ENCODE results near the gene HLA-DQB1. TPM values are rescaled to one million over a fixed set of nuclear protein-coding genes. Genes with fewer than 3 reads are reported as not detected.
A peak's percentile ranks its signal among the peaks of the same experiment; 100 is the strongest.

Gene HLA-DQB1
- total and polyA plus RNA-seq, 2 of the 8 experiments (the other 6 are each of a cell fraction or from before 2014, with no cell fraction given): 1.2 to 5.2 TPM

GRCh38 chr6:32664827-32665362 lies 1.6 kb downstream of the HLA-DQB1 start:
- DNase-seq (ENCODE audit: low read depth in 1 of 2, low spot score in 2 of 2): no peak

More at GRCh38 chr6:32664827-32665362, 1.6 kb downstream of the HLA-DQB1 start:
- ChIA-PET CTCF (ENCODE audit: partially characterized antibody) (no interaction called here), POLR2A (ENCODE audit: partially characterized antibody) (no interaction called here)
- H3K9ac ChIP-seq (replicated peaks in 1 of 4; ENCODE audit: extremely low read depth in 1 of 4, low read depth in 3 of 4, low read length in 3 of 4): no peak overlapping the region
- FAIRE-seq: no peak
- H4K8ac ChIP-seq (ENCODE audit: extremely low read depth, insufficient read depth, low read length): no peak overlapping the region
- H3K27me3 ChIP-seq (replicated peaks in 1 of 4; ENCODE audit: control insufficient read depth in 3 of 4, extremely low read depth in 1 of 4, insufficient read depth in 3 of 4, low read length in 3 of 4): peaks cover 0 to 14% (median 5%) of the 10 kb centered on the region in 4 experiments; a peak in 3 of 7 replicates
- H2BK15ac ChIP-seq (ENCODE audit: low read length): no peak overlapping the region
- H3K4me1 ChIP-seq (replicated peaks in 1 of 4; ENCODE audit: control insufficient read depth in 3 of 4, insufficient read depth in 4 of 4, low read length in 3 of 4): no peaks in the 10 kb centered on the region; a peak in 1 of 7 replicates
- H3K79me2 ChIP-seq (ENCODE audit: control insufficient read depth in 1 of 2, insufficient read depth in 2 of 2, low read length in 2 of 2): no peaks in the 10 kb centered on the region
- H2AFZ ChIP-seq (ENCODE audit: low read length): no peak overlapping the region
- no peak overlapping the region for H2AK5ac ChIP-seq (ENCODE audit: low read depth, low read length)
- H4K20me1 ChIP-seq (replicated peaks in 1 of 2; ENCODE audit: control insufficient read depth in 1 of 2, insufficient read depth in 2 of 2, low read length in 2 of 2): no peaks in the 10 kb centered on the region
- H2BK12ac ChIP-seq (ENCODE audit: low read depth, low read length): no peak overlapping the region
- no peak overlapping the region for H3K14ac ChIP-seq (ENCODE audit: insufficient read length)
- no peak for TF ChIP-seq KDM1A (IDR thresholded peaks at IDR 0.05; ENCODE audit: borderline replicate concordance, low read length)
- no peak for TF ChIP-seq SAP30 (IDR thresholded peaks at IDR 0.05; ENCODE audit: insufficient read depth, insufficient replicate concordance, low read length)
- TF ChIP-seq SP1 (IDR thresholded peaks at IDR 0.05; ENCODE audit: low read depth, low read length): no peak
- TF ChIP-seq CHD2 (IDR thresholded peaks at IDR 0.05; ENCODE audit: low read length): no peak
- TF ChIP-seq RNF2 (IDR thresholded peaks at IDR 0.05; ENCODE audit: borderline replicate concordance, low read depth, low read length, missing control alignments, poor library complexity, severe bottlenecking): no peak
- TF ChIP-seq E2F6 (IDR thresholded peaks at IDR 0.05): 0 out of 2 replicates have a peak, but pooled peaks have one; percentile 33
- H3K23me2 ChIP-seq (ENCODE audit: low read depth, low read length): no peaks in the 10 kb centered on the region
- H3K27ac ChIP-seq (ENCODE audit: low read depth, low read length): no peak overlapping the region
- no peak overlapping the region for H2BK120ac ChIP-seq (replicated peaks; ENCODE audit: low read depth, low read length)
- no peaks in the 10 kb centered on the region for H3K79me1 ChIP-seq (ENCODE audit: low read depth, low read length)
- no peaks in the 10 kb centered on the region for H3K36me3 ChIP-seq (ENCODE audit: control insufficient read depth in 2 of 4, insufficient read depth in 4 of 4, low read length in 3 of 4)
- no peak overlapping the region for H3K4ac ChIP-seq (replicated peaks; ENCODE audit: insufficient read length, low read depth, low read length)
- H2BK20ac ChIP-seq (ENCODE audit: low read length): no peak overlapping the region
- 3% methylated on average over 9 of the region's 47 CpGs; no CpG with 5 or more reads in 1 of the 2 experiments for WGBS, 2 experiments (ENCODE audit: extremely low coverage in 1 of 2, insufficient coverage in 1 of 2, insufficient read length in 1 of 2, insufficient replicate concordance in 2 of 2, low coverage in 1 of 2, low lambda C conversion rate in 2 of 2, missing lambda C conversion rate in 1 of 2)
- H4K5ac ChIP-seq (ENCODE audit: insufficient read length, low read depth, low read length): no peak overlapping the region
- no peak overlapping the region for H3K18ac ChIP-seq (ENCODE audit: extremely low read depth, low read length)
- peak overlapping the region in 1 of 4 experiments; percentile 37; a peak in 1 of 8 replicates for H3K4me3 ChIP-seq (ENCODE audit: extremely low read depth in 1 of 4, insufficient read depth in 2 of 4, low read depth in 3 of 4, low read length in 4 of 4)
- H3K56ac ChIP-seq (replicated peaks; ENCODE audit: insufficient read length, low read depth, low read length): no peak overlapping the region
- no peak overlapping the region for H3K23ac ChIP-seq (ENCODE audit: insufficient read length)
- H4K91ac ChIP-seq (replicated peaks; ENCODE audit: insufficient read length, low read length): no peak overlapping the region
- H3K9me3 ChIP-seq (ENCODE audit: insufficient read depth in 2 of 2, low read depth in 1 of 2, low read length in 1 of 2): no peaks in the 10 kb centered on the region
- no peak overlapping the region for H2BK5ac ChIP-seq (ENCODE audit: low read depth, low read length)
- H3K4me2 ChIP-seq (ENCODE audit: insufficient read depth in 1 of 2, low read depth in 2 of 2, low read length in 2 of 2): peak overlapping the region; percentile 33 to 47; a peak in 2 of 4 replicates

Data from H1 (cell line).